CD14-positive monocyte (primary cell): ENCODE results near the gene RAC2. TPM values are rescaled to one million over a fixed set of nuclear protein-coding genes. Genes with fewer than 3 reads are reported as not detected.
A peak's percentile ranks its signal among the peaks of the same experiment; 100 is the strongest.

Experiments used
- DNase-seq, 3 donors: peaks; one replicate each; pipeline ENCODE4 v3.0.0-alpha.2; 2011 to 2022
- H2AFZ ChIP-seq: 2 replicates; pipeline ENCODE4 v1.6.0; 2012; ENCODE audit warnings: mild to moderate bottlenecking, low read depth, low read length, inconsistent platforms; ENCODE audit not compliant: insufficient read depth, poor library complexity, severe bottlenecking
- H3K27ac ChIP-seq, 2 donors: 1 replicate in 1 of 2; 2 replicates in 1 of 2; pipeline ENCODE4 v1.5.1; 2012 to 2013; ENCODE audit warnings: low read length in 2 of 2, control low read depth in 1 of 2, inconsistent platforms in 1 of 2, low read depth in 1 of 2, mild to moderate bottlenecking in 1 of 2
- H3K27me3 ChIP-seq, 2 donors: one replicate each; pipeline versions ENCODE4 v1.6.0 to v1.6.1; 2011 to 2013; ENCODE audit warnings: low read length in 2 of 2; ENCODE audit not compliant: control insufficient read depth in 2 of 2, insufficient read depth in 2 of 2
- H3K36me3 ChIP-seq, 2 donors: replicated peaks in 1 of 2; 1 replicate in 1 of 2; 2 replicates in 1 of 2; pipeline versions ENCODE4 v1.5.1 to v1.6.1; 2012 to 2013; ENCODE audit warnings: low read length in 2 of 2, control low read depth in 1 of 2, inconsistent platforms in 1 of 2, mild to moderate bottlenecking in 1 of 2; ENCODE audit not compliant: insufficient read depth in 2 of 2, control insufficient read depth in 1 of 2
- H3K4me1 ChIP-seq, 2 donors: 1 replicate in 1 of 2; 2 replicates in 1 of 2; pipeline versions ENCODE4 v1.5.1 to v1.6.1; 2012 to 2013; ENCODE audit warnings: low read length in 2 of 2, control low read depth in 1 of 2, inconsistent platforms in 1 of 2, mild to moderate bottlenecking in 1 of 2, moderate library complexity in 1 of 2; ENCODE audit not compliant: insufficient read depth in 2 of 2, control insufficient read depth in 1 of 2
- H3K4me2 ChIP-seq: replicated peaks from 2 replicates; pipeline ENCODE3; 2012; ENCODE audit warnings: low read length, moderate library complexity, mild to moderate bottlenecking; ENCODE audit not compliant: poor library complexity, severe bottlenecking; ENCODE audit errors: extremely low read depth
- H3K4me3 ChIP-seq, 3 experiments: fragments of 200-600 bp in 1 of 3; sonication (generic) in 1 of 3; replicated peaks in 1 of 3; 1 replicate in 2 of 3; 2 replicates in 1 of 3; pipeline ENCODE4 v1.5.1; 2011 to 2013; ENCODE audit warnings: low read length in 3 of 3, mild to moderate bottlenecking in 3 of 3, control low read depth in 2 of 3, low read depth in 2 of 3, inconsistent platforms in 1 of 3, moderate library complexity in 1 of 3
- H3K79me2 ChIP-seq: 2 replicates; pipeline ENCODE4 v1.6.0; 2012; ENCODE audit warnings: mild to moderate bottlenecking, control low read depth, inconsistent platforms, low read length, moderate library complexity; ENCODE audit not compliant: insufficient read depth
- H3K9ac ChIP-seq: 2 replicates; pipeline ENCODE4 v1.6.0; 2017; ENCODE audit warnings: low read length, mild to moderate bottlenecking; ENCODE audit not compliant: insufficient read depth, poor library complexity, severe bottlenecking
- H3K9me3 ChIP-seq, 2 donors: replicated peaks in 1 of 2; 1 replicate in 1 of 2; 2 replicates in 1 of 2; pipeline versions ENCODE4 v1.5.1 to v1.6.1; 2012 to 2013; ENCODE audit warnings: low read length in 2 of 2, control low read depth in 1 of 2; ENCODE audit not compliant: control insufficient read depth in 1 of 2, insufficient read depth in 1 of 2
- H4K20me1 ChIP-seq: 2 replicates; pipeline ENCODE4 v1.6.0; 2012; ENCODE audit warnings: mild to moderate bottlenecking, low read length, control low read depth, moderate library complexity; ENCODE audit not compliant: insufficient read depth
- H3K27ac Mint-ChIP-seq, 7 donors: one replicate each; pipeline ENCODE4 v1.8.0; 2020; ENCODE audit warnings: mild to moderate bottlenecking in 7 of 7, mixed read lengths in 7 of 7, moderate library complexity in 6 of 7, inconsistent platforms in 2 of 7
- H3K27me3 Mint-ChIP-seq, 3 donors: one replicate each; pipeline ENCODE4 v1.8.0; 2021 to 2022; ENCODE audit warnings: low read depth in 3 of 3, mild to moderate bottlenecking in 3 of 3, mixed read lengths in 3 of 3, moderate library complexity in 3 of 3, inconsistent platforms in 1 of 3
- H3K36me3 Mint-ChIP-seq, 2 donors: one replicate each; pipeline ENCODE4 v1.8.0; 2020; ENCODE audit warnings: mixed read lengths in 2 of 2, inconsistent platforms in 1 of 2, mild to moderate bottlenecking in 1 of 2
- H3K4me1 Mint-ChIP-seq: one replicate; pipeline ENCODE4 v1.8.0; 2020; ENCODE audit warnings: mild to moderate bottlenecking, mixed read lengths
- H3K4me3 Mint-ChIP-seq, 2 donors: one replicate each; pipeline ENCODE4 v1.8.0; 2020; ENCODE audit warnings: mild to moderate bottlenecking in 2 of 2, mixed read lengths in 2 of 2, moderate library complexity in 1 of 2
- H3K9me3 Mint-ChIP-seq, 7 donors: one replicate each; pipeline ENCODE4 v1.8.0; 2020 to 2022; ENCODE audit warnings: mixed read lengths in 7 of 7, mild to moderate bottlenecking in 6 of 7, moderate library complexity in 6 of 7, inconsistent platforms in 2 of 7
- WGBS: methylation state at CpG from one replicate; pipeline ENCODE4 v1.1.5; 2013; ENCODE audit warnings: missing lambda C conversion rate; ENCODE audit not compliant: insufficient coverage; 5-methylcytosine and 5-hydroxymethylcytosine counted together
- intact Hi-C, 2 donors: fragments of 100-400 bp; cut with micrococcal nuclease; formaldehyde crosslinking; loops; one replicate each; pipeline versions ENCODE4 v1.15.0 to v1.15.1; 2023
- polyA plus RNA-seq, 3 donors: library from polyadenylated mRNA; depleted of rRNA in 1 of 3; unstranded in 2 of 3; stranded (reverse) in 1 of 3; fragments of 300-500 nt in 2 of 3; fragments of >200 nt in 1 of 3; fragmentation: Illumina TruSeq in 2 of 3; gene quantifications; 1 replicate in 2 of 3; 2 replicates in 1 of 3; pipeline ENCODE4 v1.2.3, GENCODE V29; 2012 to 2021
- TF ChIP-seq, protein P1 (sequence below): fragments of 200-600 bp; IDR thresholded peaks from one replicate; pipeline ENCODE4 v1.8.0; 2022; ENCODE audit warnings: antibody characterized with exemption, mild to moderate bottlenecking

RAC2 gene
- polyA plus RNA-seq, 3 donors, result 360 to 529 (median 526) TPM

DNA sequence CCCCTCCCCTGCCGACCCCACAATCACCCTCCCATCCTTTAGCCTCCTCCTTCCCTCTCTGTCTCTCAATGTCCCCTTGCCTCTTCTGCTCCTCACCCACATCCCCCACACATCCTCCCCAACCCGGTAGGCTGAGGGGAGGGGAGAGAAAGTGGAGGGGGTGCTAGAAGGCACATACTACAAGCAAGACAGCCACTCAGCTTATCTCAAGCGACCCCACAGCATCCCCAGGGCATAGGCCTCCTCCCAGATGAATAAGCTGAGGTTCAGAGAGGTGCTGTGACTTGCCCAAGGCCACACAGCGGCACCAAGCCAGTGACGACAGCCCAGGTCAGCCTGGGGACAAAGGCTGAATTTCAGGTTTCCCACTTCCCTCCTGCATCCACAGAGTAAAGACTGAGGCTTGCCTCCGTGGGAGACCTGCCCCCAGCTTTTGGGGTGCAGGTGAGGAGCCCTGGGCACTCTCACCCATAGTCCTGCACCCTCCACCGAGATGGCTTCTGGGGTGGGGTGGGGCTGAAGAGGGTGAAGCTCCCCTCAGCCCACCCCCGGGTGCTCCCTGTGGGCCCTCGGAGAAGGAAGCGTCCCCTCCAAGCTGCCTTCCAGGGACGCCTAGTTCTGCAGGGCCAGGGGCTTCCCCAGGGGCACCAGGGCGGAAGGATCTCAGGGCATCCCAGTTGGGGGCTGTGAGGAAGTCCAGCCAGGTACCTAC lies 511 bp downstream of the RAC2 start:
- H3K9me3 Mint-ChIP-seq, result no peaks in the 10 kb centered on the region
- H3K79me2 ChIP-seq, result peaks cover 56% of the 10 kb centered on the region
- WGBS, result 0% methylated on average over 2 of the region's 12 CpGs
- peaks cover 69 to 73% of the 10 kb centered on the region in 2 donors for H3K4me1 ChIP-seq
- H3K36me3 ChIP-seq, result peaks cover 26 to 29% of the 10 kb centered on the region in 2 donors
- H3K9me3 ChIP-seq, result no peaks in the 10 kb centered on the region
- H3K4me2 ChIP-seq, result peak overlapping the region; percentile 97
- peaks cover 36% of the 10 kb centered on the region for H4K20me1 ChIP-seq
- peak; percentile 48 to 75 (median 63) for DNase-seq
- intact Hi-C loops, result loop anchor here in 1 of 2 donors (5.0 kb wide), 1 partner anchor 39 kb away; the partner anchor contains the start of gene CYTH4
- peak overlapping the region; percentile 77 to 99 (median 96) for H3K4me3 ChIP-seq
- peaks cover 68% of the 10 kb centered on the region for H3K4me1 Mint-ChIP-seq
- peaks cover 32 to 36% of the 10 kb centered on the region in 2 donors for H3K36me3 Mint-ChIP-seq
- H3K4me3 Mint-ChIP-seq, result peak overlapping the region; percentile 92 to 95
- peak overlapping the region; percentile 93 for H3K9ac ChIP-seq
- no peak overlapping the region for H2AFZ ChIP-seq
- peak overlapping the region; percentile 96 to 98 for H3K27ac ChIP-seq
- no peaks in the 10 kb centered on the region for H3K27me3 ChIP-seq
- peaks cover 0 to 3% (median 2%) of the 10 kb centered on the region in 3 donors for H3K27me3 Mint-ChIP-seq
- TF ChIP-seq, protein P1, sequence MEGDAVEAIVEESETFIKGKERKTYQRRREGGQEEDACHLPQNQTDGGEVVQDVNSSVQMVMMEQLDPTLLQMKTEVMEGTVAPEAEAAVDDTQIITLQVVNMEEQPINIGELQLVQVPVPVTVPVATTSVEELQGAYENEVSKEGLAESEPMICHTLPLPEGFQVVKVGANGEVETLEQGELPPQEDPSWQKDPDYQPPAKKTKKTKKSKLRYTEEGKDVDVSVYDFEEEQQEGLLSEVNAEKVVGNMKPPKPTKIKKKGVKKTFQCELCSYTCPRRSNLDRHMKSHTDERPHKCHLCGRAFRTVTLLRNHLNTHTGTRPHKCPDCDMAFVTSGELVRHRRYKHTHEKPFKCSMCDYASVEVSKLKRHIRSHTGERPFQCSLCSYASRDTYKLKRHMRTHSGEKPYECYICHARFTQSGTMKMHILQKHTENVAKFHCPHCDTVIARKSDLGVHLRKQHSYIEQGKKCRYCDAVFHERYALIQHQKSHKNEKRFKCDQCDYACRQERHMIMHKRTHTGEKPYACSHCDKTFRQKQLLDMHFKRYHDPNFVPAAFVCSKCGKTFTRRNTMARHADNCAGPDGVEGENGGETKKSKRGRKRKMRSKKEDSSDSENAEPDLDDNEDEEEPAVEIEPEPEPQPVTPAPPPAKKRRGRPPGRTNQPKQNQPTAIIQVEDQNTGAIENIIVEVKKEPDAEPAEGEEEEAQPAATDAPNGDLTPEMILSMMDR, result no peak
- H3K27ac Mint-ChIP-seq, result peak overlapping the region; percentile 95 to 99 (median 97)

DNA sequence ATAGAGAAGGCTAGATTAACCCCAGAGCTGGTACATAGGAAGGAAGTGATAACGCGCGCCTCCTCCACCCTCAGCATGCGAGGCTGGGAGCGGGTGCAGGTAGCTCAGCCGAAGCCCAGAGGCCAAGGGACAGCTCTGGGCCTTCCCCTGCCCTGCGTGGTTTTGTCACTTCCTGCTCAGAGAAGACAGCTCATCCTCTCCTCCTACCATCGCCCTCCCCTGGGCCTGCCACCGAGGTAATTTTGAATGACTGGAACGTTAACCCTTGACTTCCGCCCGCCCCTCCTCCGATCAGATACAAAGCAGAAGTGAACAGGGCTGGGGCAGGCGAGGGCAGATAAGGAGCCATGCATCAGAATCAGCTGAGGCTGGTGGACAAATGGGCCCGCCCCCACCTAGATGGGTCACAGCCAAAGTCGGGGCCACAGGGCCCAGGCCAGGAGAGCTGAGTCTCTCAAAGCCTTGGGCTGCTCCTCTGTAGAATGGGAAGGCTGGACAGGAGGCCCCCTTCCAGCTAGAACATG lies 1.6 kb downstream of the RAC2 start:
- peak overlapping the region; percentile 92 to 95 for H3K4me3 Mint-ChIP-seq
- Histone ChIP-seq H3K27ac (peak overlapping the region; percentile 96 to 98), H3K36me3 (peaks cover 36 to 40% of the 10 kb centered on the region in 2 donors), H3K27me3 (no peaks in the 10 kb centered on the region), H3K79me2 (peaks cover 67% of the 10 kb centered on the region), H3K4me3 (peak overlapping the region; percentile 77 to 99 (median 96)), H3K4me2 (peak overlapping the region; percentile 97), H3K9me3 (no peaks in the 10 kb centered on the region), H2AFZ (no peak overlapping the region), H3K9ac (peak overlapping the region; percentile 93), H3K4me1 (peaks cover 79 to 84% of the 10 kb centered on the region in 2 donors), H4K20me1 (peaks cover 48% of the 10 kb centered on the region)
- DNase-seq, result peak; percentile 92 to 98 (median 97)
- peaks cover 75% of the 10 kb centered on the region for H3K4me1 Mint-ChIP-seq
- TF ChIP-seq, protein P1, result no peak
- no peaks in the 10 kb centered on the region for H3K9me3 Mint-ChIP-seq
- H3K36me3 Mint-ChIP-seq, result peaks cover 38 to 47% of the 10 kb centered on the region in 2 donors
- WGBS, result 0% methylated on average over 15 of the region's 16 CpGs
- intact Hi-C loops, result loop anchor here in 1 of 2 donors (1.0 to 5.0 kb wide), 2 partner anchors 12 to 40 kb away; partner anchors contain the start of gene CYTH4
- peaks cover 0 to 2% (median 1%) of the 10 kb centered on the region in 3 donors for H3K27me3 Mint-ChIP-seq
- H3K27ac Mint-ChIP-seq, result peak overlapping the region; percentile 95 to 99 (median 97)
